HEK293T (cell line): ENCODE data around the gene CNP.

Source experiments
- ARNT ChIP-seq: fragments of 450-650 bp; IDR thresholded peaks from 2 replicates; pipeline ENCODE4 v1.6.1; 2017; ENCODE audit warnings: mild to moderate bottlenecking
- BHLHE40 ChIP-seq: fragments of 450-650 bp; IDR thresholded peaks from 2 replicates; pipeline ENCODE4 v1.6.1; 2016; ENCODE audit warnings: mild to moderate bottlenecking, moderate library complexity, borderline replicate concordance
- ELF4 ChIP-seq: fragments of 450-650 bp; IDR thresholded peaks from 2 replicates; pipeline ENCODE4 v1.6.1; 2017; ENCODE audit warnings: antibody characterized with exemption
- FOXM1 ChIP-seq: fragments of 450-650 bp; IDR thresholded peaks from 2 replicates; pipeline ENCODE4 v1.6.1; 2017; ENCODE audit warnings: mild to moderate bottlenecking, borderline replicate concordance
- L3MBTL2 ChIP-seq: fragments of 450-650 bp; conservative IDR thresholded peaks from 2 replicates; pipeline ENCODE4 v1.6.1; 2016; ENCODE audit warnings: mild to moderate bottlenecking
- LEF1 ChIP-seq: fragments of 450-650 bp; IDR thresholded peaks from 2 replicates; pipeline ENCODE4 v1.6.1; 2017; ENCODE audit warnings: mild to moderate bottlenecking, borderline replicate concordance
- NFRKB ChIP-seq: fragments of 450-650 bp; IDR thresholded peaks from 2 replicates; pipeline ENCODE4 v1.6.1; 2016; ENCODE audit warnings: mild to moderate bottlenecking, moderate library complexity
- SP1 ChIP-seq: fragments of 450-650 bp; IDR thresholded peaks from 2 replicates; pipeline ENCODE4 v1.6.1; 2017
- SUZ12 ChIP-seq: fragments of 450-650 bp; IDR thresholded peaks from 2 replicates; pipeline ENCODE4 v1.6.1; 2016; ENCODE audit warnings: mild to moderate bottlenecking
- TARDBP ChIP-seq: fragments of 450-650 bp; IDR thresholded peaks from 2 replicates; pipeline ENCODE4 v1.6.1; 2016
- ZNF384 ChIP-seq: fragments of 450-650 bp; IDR thresholded peaks from 2 replicates; pipeline ENCODE4 v1.6.1; 2016
- TF ChIP-seq, protein P1 (sequence below): fragments of 450-650 bp; IDR thresholded peaks from 2 replicates; pipeline ENCODE4 v1.6.1; 2016

DNA sequence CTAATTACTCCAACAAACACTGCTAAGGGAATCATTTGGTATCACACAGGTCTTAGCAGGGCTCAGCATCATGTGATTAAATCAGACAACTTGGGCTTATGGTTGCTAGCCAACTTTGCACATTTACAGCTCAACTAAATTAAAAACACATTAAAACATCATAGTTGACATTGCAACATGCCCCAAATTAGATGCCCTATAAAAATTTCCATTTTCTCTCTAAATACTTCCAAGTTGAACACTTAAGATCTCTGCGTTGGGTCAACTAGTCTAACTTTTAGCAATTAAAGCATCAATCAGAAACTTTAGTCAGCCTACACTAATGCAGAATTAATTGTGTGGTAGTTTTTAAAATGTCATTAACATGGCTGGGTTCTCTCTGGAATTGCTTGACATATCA lies 38.6 kb downstream of the CNP start:
- TF ChIP-seq TARDBP: no peak
- TF ChIP-seq L3MBTL2: no peak
- TF ChIP-seq SP1: no peak
- TF ChIP-seq NFRKB: no peak
- TF ChIP-seq ZNF384: no peak
- TF ChIP-seq ARNT: no peak
- TF ChIP-seq ELF4: no peak
- TF ChIP-seq, protein P1, sequence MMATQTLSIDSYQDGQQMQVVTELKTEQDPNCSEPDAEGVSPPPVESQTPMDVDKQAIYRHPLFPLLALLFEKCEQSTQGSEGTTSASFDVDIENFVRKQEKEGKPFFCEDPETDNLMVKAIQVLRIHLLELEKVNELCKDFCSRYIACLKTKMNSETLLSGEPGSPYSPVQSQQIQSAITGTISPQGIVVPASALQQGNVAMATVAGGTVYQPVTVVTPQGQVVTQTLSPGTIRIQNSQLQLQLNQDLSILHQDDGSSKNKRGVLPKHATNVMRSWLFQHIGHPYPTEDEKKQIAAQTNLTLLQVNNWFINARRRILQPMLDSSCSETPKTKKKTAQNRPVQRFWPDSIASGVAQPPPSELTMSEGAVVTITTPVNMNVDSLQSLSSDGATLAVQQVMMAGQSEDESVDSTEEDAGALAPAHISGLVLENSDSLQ: no peak
- no peak for TF ChIP-seq FOXM1
- no peak for TF ChIP-seq SUZ12
- TF ChIP-seq BHLHE40: no peak
- TF ChIP-seq LEF1: no peak
